SK-N-MC (cell line): ENCODE results near the gene ONECUT3.

Experiments used
- DNase-seq: peaks from one replicate; pipeline ENCODE4 v3.0.0-alpha.2; 2011; ENCODE audit warnings: low read depth, low spot score
- H3K27ac ChIP-seq: fragments of 200-600 bp; sonication (generic); 2 replicates; pipeline ENCODE4 v1.5.1; 2016; ENCODE audit warnings: mixed run types
- H3K36me3 ChIP-seq: fragments of 200-600 bp; sonication (generic); 2 replicates; pipeline ENCODE4 v1.6.1; 2017; ENCODE audit warnings: antibody characterized with exemption, low read length, mixed read lengths; ENCODE audit not compliant: insufficient read depth
- H3K4me3 ChIP-seq: fragments of 200-600 bp; sonication (generic); 2 replicates; pipeline ENCODE4 v1.5.1; 2016
- H3K9ac ChIP-seq: fragments of 200-600 bp; sonication (generic); 2 replicates; pipeline ENCODE4 v1.8.0; 2017; ENCODE audit warnings: mixed run types, mixed read lengths; ENCODE audit not compliant: insufficient read length
- H3K9me3 ChIP-seq: fragments of 200-600 bp; sonication (generic); 2 replicates; pipeline ENCODE4 v1.6.1; 2017; ENCODE audit warnings: low read depth, mild to moderate bottlenecking, antibody characterized with exemption, low read length, moderate library complexity, mixed read lengths
- EZH2 ChIP-seq: fragments of 200-600 bp; sonication (generic); IDR thresholded peaks from one replicate; pipeline ENCODE4 v1.6.1; 2017; ENCODE audit warnings: antibody characterized with exemption
- FOXP2 ChIP-seq: optimal IDR thresholded peaks from 2 replicates; pipeline ENCODE3; 2011; ENCODE audit warnings: mild to moderate bottlenecking, moderate library complexity; ENCODE audit not compliant: insufficient read depth; ENCODE audit errors: extremely low read length, control extremely low read depth
- POLR2AphosphoS5 ChIP-seq: IDR thresholded peaks from 2 replicates; pipeline ENCODE4 v1.6.1; 2012; ENCODE audit warnings: mild to moderate bottlenecking, low read depth, low read length, borderline replicate concordance

Gene ONECUT3

GRCh38 chr19:1782521-1782920 is 29.2 kb downstream of the ONECUT3 start:
- no peak for TF ChIP-seq EZH2
- no peak for TF ChIP-seq POLR2AphosphoS5
- TF ChIP-seq FOXP2: no peak
- no peaks in the 10 kb centered on the region for H3K36me3 ChIP-seq
- DNase-seq: no peak
- no peak overlapping the region for H3K4me3 ChIP-seq
- no peak overlapping the region for H3K27ac ChIP-seq
- no peaks in the 10 kb centered on the region for H3K9me3 ChIP-seq
- H3K9ac ChIP-seq: no peak overlapping the region

GRCh38 chr19:1783354-1783753 is 30.0 kb downstream of the ONECUT3 start:
- H3K4me3 ChIP-seq: no peak overlapping the region
- no peak overlapping the region for H3K27ac ChIP-seq
- TF ChIP-seq FOXP2: no peak
- TF ChIP-seq POLR2AphosphoS5: no peak
- no peak for TF ChIP-seq EZH2
- no peak for DNase-seq
- H3K9ac ChIP-seq: no peak overlapping the region
- H3K36me3 ChIP-seq: no peaks in the 10 kb centered on the region
- H3K9me3 ChIP-seq: no peaks in the 10 kb centered on the region

GRCh38 chr19:1783874-1784273 is 30.6 kb downstream of the ONECUT3 start:
- TF ChIP-seq EZH2 (no peak), POLR2AphosphoS5 (no peak), FOXP2 (no peak)
- no peak overlapping the region for H3K27ac ChIP-seq
- DNase-seq: no peak

GRCh38 chr19:1785310-1785709 is 32.0 kb downstream of the ONECUT3 start:
- no peak for TF ChIP-seq POLR2AphosphoS5
- TF ChIP-seq EZH2: no peak
- no peak for TF ChIP-seq FOXP2
- no peak overlapping the region for H3K27ac ChIP-seq
- H3K36me3 ChIP-seq: no peaks in the 10 kb centered on the region
- H3K9me3 ChIP-seq: no peaks in the 10 kb centered on the region
- no peak overlapping the region for H3K4me3 ChIP-seq
- H3K9ac ChIP-seq: no peak overlapping the region
- no peak for DNase-seq

More at GRCh38 chr19:1783874-1784273, 30.6 kb downstream of the ONECUT3 start:
- Histone ChIP-seq H3K36me3 (no peaks in the 10 kb centered on the region), H3K9ac (no peak overlapping the region), H3K9me3 (no peaks in the 10 kb centered on the region), H3K4me3 (no peak overlapping the region)

GRCh38 chr19:1786668-1787067 is 33.4 kb downstream of the ONECUT3 start:
- Histone ChIP-seq H3K36me3 (no peaks in the 10 kb centered on the region), H3K27ac (no peak overlapping the region), H3K4me3 (no peak overlapping the region), H3K9me3 (no peaks in the 10 kb centered on the region), H3K9ac (no peak overlapping the region)
- no peak for DNase-seq
- TF ChIP-seq POLR2AphosphoS5 (no peak), FOXP2 (no peak), EZH2 (no peak)

- TF ChIP-seq POLR2AphosphoS5: no peak
- H3K4me3 ChIP-seq: no peak overlapping the region
These were observed 33.8 kb downstream of the ONECUT3 start for GRCh38 chr19:1787116-1787515.

GRCh38 chr19:1789261-1790041 is 36.1 kb downstream of the ONECUT3 start:
- H3K9ac ChIP-seq: no peak overlapping the region
- H3K27ac ChIP-seq: no peak overlapping the region
- no peaks in the 10 kb centered on the region for H3K36me3 ChIP-seq
- H3K9me3 ChIP-seq: no peaks in the 10 kb centered on the region
- H3K4me3 ChIP-seq: no peak overlapping the region
- TF ChIP-seq POLR2AphosphoS5 (no peak), FOXP2 (no peak), EZH2 (no peak)
- DNase-seq: no peak

More at GRCh38 chr19:1787116-1787515, 33.8 kb downstream of the ONECUT3 start:
- no peak overlapping the region for H3K27ac ChIP-seq
- no peaks in the 10 kb centered on the region for H3K9me3 ChIP-seq
- H3K36me3 ChIP-seq: no peaks in the 10 kb centered on the region
- no peak for DNase-seq
- H3K9ac ChIP-seq: no peak overlapping the region

GRCh38 chr19:1790054-1790792 is 36.9 kb downstream of the ONECUT3 start:
- Histone ChIP-seq H3K27ac (no peak overlapping the region), H3K36me3 (no peaks in the 10 kb centered on the region), H3K4me3 (no peak overlapping the region), H3K9ac (no peak overlapping the region), H3K9me3 (no peaks in the 10 kb centered on the region)
- TF ChIP-seq EZH2 (no peak), FOXP2 (no peak), POLR2AphosphoS5 (no peak)
- DNase-seq: no peak
